ENCODE data around the gene CHST8.

Gene CHST8

GRCh38 chr19:33799476-33799875, 177.7 kb downstream of the CHST8 start:
- no peak for DNase-seq

GRCh38 chr19:33800012-33800680, 178.4 kb downstream of the CHST8 start:
- DNase-seq: no peak

DNA sequence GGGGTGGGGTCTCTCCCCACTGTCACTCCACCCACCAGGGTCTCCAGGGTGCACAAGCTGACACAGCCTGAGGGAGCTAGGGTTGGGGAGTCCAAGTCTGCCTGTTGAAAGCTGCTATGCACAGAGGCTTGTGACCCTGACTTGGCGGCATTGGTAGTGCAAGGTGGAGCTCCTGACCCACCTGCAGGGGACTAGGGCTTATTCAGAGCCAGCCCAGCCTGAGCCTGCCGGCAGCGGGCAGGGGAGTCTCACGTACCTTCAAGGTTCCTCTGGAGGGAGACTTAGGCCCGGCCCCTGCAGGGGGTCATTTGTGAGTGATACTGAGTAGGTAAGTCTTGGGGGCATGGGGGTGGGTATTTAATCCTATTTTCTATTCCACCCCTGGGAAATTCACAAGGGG, 179.7 kb downstream of the CHST8 start:
- no peak for DNase-seq

- DNase-seq: no peak
Observed at GRCh38 chr19:33802001-33802400, 180.2 kb downstream of the CHST8 start.

GRCh38 chr19:33802801-33803200, 181.0 kb downstream of the CHST8 start:
- no peak for DNase-seq

DNA sequence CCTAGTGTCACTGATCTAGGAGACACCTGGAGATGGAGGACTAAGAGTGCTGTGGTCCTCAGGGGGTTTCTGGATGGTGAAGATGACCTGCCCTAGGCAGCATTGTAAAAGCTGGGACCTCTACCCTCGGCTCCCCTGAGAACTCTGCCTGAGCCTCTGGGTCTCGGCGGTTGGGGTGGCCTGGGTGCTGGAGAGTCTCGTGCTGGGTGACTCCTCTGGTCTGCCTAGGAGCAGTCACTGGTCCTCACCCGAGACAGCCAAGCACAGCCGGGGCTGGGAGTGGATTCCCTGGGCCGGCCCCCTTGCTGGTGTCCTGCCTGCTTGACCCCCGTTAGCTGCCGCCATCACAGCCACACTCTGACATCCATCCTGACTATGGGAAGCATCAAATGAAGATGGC, 181.6 kb downstream of the CHST8 start:
- no peak for DNase-seq

DNA sequence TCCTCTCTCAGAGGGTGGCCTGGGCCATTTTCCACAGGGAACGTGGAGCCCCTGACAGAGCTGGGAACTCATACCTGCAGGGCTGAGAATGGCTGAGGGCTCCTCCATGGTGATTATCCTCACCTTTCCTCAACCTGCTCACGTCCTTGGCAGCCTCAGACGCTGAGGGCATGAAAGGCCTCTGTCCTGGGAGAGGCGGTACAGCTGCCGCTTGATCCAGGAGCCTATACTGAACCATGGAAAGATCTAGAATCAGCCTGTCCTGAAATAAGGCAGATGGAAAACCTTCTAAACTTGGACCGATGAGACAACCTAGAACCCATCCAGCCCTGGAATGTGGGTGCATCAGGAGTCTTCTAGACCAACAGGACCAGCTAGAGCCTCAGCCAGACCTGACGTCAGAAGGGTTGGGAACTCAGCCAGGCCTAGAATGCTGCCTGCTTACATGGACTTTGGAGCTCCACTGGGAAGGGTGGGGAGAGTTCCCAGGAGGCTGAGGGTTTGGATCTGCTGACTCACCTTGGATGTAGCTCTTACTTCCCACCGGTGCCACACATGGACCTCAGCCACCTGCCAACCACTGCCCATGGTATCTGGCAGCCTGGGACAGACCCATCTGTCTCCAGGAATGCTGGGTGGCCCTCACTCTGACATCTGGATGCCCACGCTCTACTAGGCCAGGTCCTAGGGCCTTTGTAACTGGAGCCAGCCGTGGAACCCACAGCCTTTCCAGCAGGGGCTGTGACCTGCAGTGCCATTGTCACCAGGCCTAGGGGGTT, 182.5 kb downstream of the CHST8 start:
- no peak for DNase-seq

- DNase-seq: no peak
Observed at GRCh38 chr19:33805313-33805712, 183.6 kb downstream of the CHST8 start.

DNA sequence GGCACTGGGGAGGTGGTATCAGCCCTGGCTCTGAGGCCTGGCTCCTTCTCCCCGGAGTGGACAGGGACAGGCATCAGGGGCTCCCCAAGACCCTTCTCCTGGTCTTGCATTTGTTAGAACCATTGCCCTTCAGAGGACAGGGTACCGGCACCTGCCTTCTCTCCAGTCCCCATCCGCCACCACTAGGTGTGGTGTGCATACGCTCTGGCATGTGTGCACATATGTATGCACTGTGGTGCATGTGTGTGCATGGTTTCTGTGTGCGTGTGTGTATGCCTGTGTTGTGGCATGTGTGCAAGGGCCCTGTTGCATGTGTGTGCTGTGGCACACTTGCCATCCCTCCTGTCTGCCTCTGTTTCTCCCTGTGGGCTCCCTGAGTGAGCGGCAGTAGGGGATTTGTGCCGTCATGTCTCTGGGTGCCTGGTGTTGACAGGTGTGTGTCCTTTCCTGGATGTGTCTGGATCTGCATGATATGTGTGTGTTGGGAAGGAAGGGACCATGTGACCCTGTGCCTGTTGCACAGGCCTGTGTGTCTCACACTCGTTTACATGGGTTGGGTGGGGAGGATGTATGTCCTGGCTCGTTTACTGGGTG, 184.2 kb downstream of the CHST8 start:
- DNase-seq: no peak

- DNase-seq: no peak
Observed at GRCh38 chr19:33806434-33806881, 184.7 kb downstream of the CHST8 start.

GRCh38 chr19:33808399-33808798, 186.6 kb downstream of the CHST8 start:
- no peak for DNase-seq

GRCh38 chr19:33809960-33810359, 188.2 kb downstream of the CHST8 start:
- no peak for DNase-seq

GRCh38 chr19:33810821-33811220, 189.1 kb downstream of the CHST8 start:
- DNase-seq: no peak

- DNase-seq: no peak
Observed at GRCh38 chr19:33811246-33811645, 189.5 kb downstream of the CHST8 start.

DNA sequence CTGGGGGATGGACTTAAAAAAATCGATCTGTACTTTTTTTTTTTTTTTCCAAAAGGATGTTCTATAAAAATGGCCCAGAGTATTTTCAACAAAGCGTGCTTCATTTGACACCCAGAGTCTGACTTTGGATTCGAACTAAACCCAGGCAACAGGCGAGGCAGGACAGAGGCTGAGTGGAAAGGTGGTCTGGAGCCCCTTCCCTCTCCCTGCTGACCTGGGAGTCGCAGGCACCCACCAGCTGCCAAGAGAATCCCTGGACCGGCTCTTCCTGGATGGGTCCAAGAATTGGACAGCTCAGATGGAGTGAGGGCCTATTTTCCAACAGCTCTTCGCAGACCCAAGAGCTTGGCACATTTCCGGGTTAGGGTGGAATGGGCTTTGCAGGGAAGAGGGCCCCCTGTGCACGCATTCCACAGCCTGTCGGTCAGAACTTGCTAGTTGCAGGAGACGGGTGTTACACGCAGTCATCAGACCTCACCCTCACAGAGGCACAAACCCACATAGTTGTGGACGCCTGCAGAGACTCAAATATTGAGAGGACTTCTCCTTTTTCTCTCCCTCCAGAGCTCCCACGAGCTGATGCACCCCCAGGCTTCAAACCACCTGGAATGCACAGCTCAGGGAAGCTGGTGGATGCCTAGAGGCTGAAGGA, 190.1 kb downstream of the CHST8 start:
- DNase-seq: no peak

DNA sequence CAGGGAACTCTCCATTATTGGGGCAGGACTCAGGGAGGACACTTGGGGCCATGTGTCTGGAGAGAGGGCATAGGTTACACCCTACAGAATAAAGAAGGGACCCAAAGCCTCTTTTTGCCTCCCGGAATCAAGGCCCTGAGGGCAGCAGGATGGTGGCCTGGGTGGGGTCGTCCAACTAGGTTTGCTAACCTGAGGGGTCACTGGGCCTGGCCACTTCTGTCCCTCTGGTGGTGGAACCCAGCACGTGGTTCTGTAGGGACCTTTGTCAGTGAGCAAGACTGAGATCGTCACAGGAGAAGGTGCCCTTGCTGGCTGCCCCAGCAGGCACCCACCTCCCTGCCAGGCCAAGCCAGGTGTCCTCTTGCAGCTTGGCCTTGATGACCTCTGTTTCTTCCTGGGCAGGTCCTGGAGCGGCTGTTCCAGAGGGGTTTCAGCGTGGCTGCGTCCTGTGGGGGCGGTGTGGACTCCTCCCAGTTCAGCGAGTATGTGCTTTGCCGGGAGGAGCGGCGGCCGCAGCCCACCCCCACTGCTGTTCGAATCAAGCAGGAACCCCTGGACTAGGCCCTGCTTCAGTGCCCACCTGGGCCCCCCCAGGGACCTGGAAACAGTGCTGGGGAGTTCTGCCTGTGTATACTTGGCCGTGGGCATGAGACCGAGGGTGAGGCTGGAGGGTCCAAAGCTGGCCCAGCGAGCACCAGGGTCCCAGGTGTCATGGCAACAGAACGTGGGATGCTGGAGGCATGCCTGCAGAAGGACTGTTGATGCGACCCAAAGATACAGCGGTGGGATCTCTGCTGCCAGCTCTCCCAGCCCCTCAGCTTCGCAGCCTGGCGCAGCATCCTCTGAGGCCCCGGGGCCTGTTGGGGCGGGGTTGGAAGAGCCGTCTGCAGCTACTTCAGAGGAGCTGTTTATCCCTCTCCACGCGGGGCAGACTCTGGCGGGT, 190.9 kb downstream of the CHST8 start:
- DNase-seq: no peak

DNA sequence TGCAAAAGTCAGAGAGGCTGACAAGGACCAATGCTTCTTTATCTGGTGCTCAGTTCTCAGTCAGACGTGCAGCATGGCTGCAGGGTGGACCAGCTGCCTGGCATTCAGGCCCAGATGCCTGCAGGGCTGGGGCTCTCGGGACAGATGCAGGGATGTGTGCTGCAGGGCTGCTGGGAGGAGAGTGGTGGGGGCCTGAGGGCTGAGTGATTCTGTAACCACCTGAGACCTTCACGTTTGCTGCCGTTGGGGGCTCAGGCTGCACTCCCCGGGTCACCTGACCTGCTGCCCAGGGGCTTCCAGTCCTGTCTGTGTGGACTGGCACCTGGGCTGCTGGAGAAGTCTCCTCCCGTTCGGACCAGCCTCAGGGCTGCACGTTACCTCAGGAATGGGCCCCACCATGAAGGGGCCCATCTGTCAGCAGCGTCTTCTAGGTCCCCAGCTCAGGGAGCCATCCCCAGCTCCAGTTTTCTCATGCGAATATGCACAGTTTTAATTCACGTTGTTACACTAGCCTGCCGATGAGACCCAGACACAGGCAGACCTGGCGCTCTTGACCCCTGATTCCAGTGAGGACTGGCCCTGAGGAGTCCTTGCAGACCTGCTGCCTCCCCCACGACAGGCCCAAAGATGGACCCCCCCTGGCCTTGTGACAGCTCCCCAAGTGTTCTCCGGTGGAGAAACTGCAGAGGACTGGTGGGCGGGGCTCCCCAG, 191.8 kb downstream of the CHST8 start:
- no peak for DNase-seq

GRCh38 chr19:33814181-33815165, 192.7 kb downstream of the CHST8 start:
- no peak for DNase-seq

- no peak for DNase-seq
Observed at GRCh38 chr19:33815380-33816340, 193.9 kb downstream of the CHST8 start.

Data from stimulated activated CD4-positive, alpha-beta T cell treated with anti-CD3 and anti-CD28 coated beads, Interleukin-2, amount 100 ng/mL, for 48 hours (primary cell).